Left ventricle myocardium superior (tissue), 1 donor: ENCODE results near the gene GJD2. TPM values are rescaled to one million over a fixed set of nuclear protein-coding genes. Genes with fewer than 3 reads are reported as not detected.

Experiments
- total RNA-seq: library from RNA; stranded (reverse); fragmentation: NEBNext Ultra II Directional; extraction: Animal tissue kit (Norgen Biotek cat#: 25700); gene quantifications from one replicate; pipeline ENCODE4 v1.2.1, GENCODE V29; 2021
- donor health status: DM: no; HTN: yes; CAD: no; lungs with severe emphysema.

The GJD2 gene
- total RNA-seq, 1 donor from 2014 or later = not detected

Other genes starting within 250 kb of the GJD2 start
- 10.3 TPM for gene GOLGA8B, start 171.3 kb downstream of the GJD2 start, total RNA-seq
- gene ACTC1, start 40.6 kb upstream of the GJD2 start, total RNA-seq = 14,086 TPM
- gene AQR, start 214.7 kb upstream of the GJD2 start, total RNA-seq = 11.0 TPM
- 57.1 TPM for gene ZNF770, start 233.3 kb upstream of the GJD2 start, total RNA-seq